Thyroid gland (tissue), 4 donors: Measurements from ENCODE around the gene SNX8. TPM values are rescaled to one million over a fixed set of nuclear protein-coding genes. Genes with fewer than 3 reads are reported as not detected.

Experiments
- DNase-seq, 2 donors: peaks; one replicate each; pipeline ENCODE4 v3.0.0-alpha.2; 2019
- H3K27ac ChIP-seq, 3 donors: fragments of 200-600 bp; sonication (generic); 1 replicate in 2 of 3; 2 replicates in 1 of 3; pipeline ENCODE4 v1.5.1; 2016 to 2019; ENCODE audit warnings: mild to moderate bottlenecking in 1 of 3, moderate library complexity in 1 of 3
- H3K27me3 ChIP-seq: fragments of 200-600 bp; sonication (generic); one replicate; pipeline ENCODE4 v1.5.1; 2019
- H3K36me3 ChIP-seq, 2 donors: fragments of 200-600 bp; sonication (generic); one replicate each; pipeline ENCODE4 v1.5.1; 2016 to 2019
- H3K4me1 ChIP-seq, 2 donors: fragments of 200-600 bp; sonication (generic); one replicate each; pipeline ENCODE4 v1.5.1; 2017 to 2019
- H3K4me3 ChIP-seq, 3 donors: fragments of 200-600 bp; sonication (generic); replicated peaks in 1 of 3; 1 replicate in 2 of 3; 2 replicates in 1 of 3; pipeline ENCODE4 v1.5.1; 2016; ENCODE audit warnings: mild to moderate bottlenecking in 1 of 3
- H3K9me3 ChIP-seq: fragments of 200-600 bp; sonication (generic); one replicate; pipeline ENCODE4 v1.5.1; 2017
- POLR2A ChIP-seq, 2 donors: fragments of 450-650 bp; IDR thresholded peaks; one replicate each; pipeline ENCODE4 v1.6.1; 2017; ENCODE audit warnings: antibody characterized with exemption in 2 of 2, mild to moderate bottlenecking in 2 of 2, moderate library complexity in 1 of 2
- WGBS, 2 donors: methylation state at CpG; one replicate each; pipeline ENCODE4 v1.1.5; 2017; 5-methylcytosine and 5-hydroxymethylcytosine counted together
- intact Hi-C: fragments of 100-400 bp; cut with DNase I; formaldehyde crosslinking; loops from one replicate; pipeline ENCODE4 v1.15.1; 2023
- total RNA-seq, 4 donors: library from RNA; depleted of rRNA; stranded (reverse); fragments of >200 nt; gene quantifications; one replicate each; pipeline ENCODE4 v1.2.3, GENCODE V29; 2016
- TF ChIP-seq, protein P1 (sequence below), 6 experiments: fragments of 200-600 bp in 3 of 6; fragments of 450-650 bp in 3 of 6; sonication (generic) in 3 of 6; IDR thresholded peaks; one replicate each; pipeline ENCODE4 v1.5.1; 2016 to 2019; ENCODE audit warnings: antibody characterized with exemption in 6 of 6, mild to moderate bottlenecking in 2 of 6, inconsistent platforms in 1 of 6, moderate library complexity in 1 of 6

SNX8 gene
- total RNA-seq, 4 donors from 2014 or later = 12.0 to 40.5 (median 23.4) TPM

DNA sequence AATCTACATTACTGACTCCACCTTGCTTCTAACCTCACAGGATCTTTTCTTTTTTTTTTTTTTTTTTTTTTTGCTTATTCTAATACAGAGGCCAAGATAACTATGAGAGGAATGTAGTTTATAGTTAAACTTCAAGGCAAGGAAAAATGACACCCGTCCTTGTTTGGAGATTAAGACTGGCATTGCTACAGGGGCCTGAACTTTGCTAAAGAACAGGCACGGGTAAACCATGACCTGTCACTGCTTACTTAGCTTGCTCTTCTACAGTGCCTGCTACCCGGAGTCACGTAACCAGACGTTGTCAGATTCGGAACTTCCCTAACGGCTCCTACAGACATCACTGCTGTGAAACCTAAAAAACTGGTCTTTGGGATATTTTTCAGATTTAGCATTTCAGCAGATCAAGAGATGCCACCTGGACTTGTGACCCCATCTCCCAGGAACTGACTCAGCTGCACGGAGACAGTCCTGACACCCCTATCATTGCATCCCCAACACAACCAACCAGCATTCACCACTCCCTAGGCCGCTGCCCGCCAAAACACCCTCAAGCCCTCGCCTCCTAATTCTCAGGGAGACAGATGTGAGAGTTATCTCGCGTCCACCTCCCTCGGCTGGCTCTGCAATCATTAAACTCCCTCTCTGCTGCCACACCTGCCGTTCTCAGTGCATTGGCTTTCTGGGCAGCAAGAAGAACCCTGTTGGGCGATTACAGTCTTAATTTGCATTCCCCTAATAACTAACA lies 109.0 kb downstream of the SNX8 start:
- no peaks in the 10 kb centered on the region for H3K9me3 ChIP-seq
- intact Hi-C loops = no loop called here
- TF ChIP-seq, protein P1, sequence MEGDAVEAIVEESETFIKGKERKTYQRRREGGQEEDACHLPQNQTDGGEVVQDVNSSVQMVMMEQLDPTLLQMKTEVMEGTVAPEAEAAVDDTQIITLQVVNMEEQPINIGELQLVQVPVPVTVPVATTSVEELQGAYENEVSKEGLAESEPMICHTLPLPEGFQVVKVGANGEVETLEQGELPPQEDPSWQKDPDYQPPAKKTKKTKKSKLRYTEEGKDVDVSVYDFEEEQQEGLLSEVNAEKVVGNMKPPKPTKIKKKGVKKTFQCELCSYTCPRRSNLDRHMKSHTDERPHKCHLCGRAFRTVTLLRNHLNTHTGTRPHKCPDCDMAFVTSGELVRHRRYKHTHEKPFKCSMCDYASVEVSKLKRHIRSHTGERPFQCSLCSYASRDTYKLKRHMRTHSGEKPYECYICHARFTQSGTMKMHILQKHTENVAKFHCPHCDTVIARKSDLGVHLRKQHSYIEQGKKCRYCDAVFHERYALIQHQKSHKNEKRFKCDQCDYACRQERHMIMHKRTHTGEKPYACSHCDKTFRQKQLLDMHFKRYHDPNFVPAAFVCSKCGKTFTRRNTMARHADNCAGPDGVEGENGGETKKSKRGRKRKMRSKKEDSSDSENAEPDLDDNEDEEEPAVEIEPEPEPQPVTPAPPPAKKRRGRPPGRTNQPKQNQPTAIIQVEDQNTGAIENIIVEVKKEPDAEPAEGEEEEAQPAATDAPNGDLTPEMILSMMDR (IDR thresholded peaks at IDR 0.05) = no peak
- no peak for TF ChIP-seq POLR2A (IDR thresholded peaks at IDR 0.05)
- H3K27me3 ChIP-seq = no peaks in the 10 kb centered on the region
- 91 to 96% methylated on average over 16 of the region's 16 CpGs for WGBS, 2 donors
- no peaks in the 10 kb centered on the region for H3K4me1 ChIP-seq
- no peak overlapping the region for H3K27ac ChIP-seq
- peaks cover 0 to 2% of the 10 kb centered on the region in 2 donors for H3K36me3 ChIP-seq
- no peak overlapping the region for H3K4me3 ChIP-seq
- DNase-seq = no peak

- DNase-seq = no peak
- Histone ChIP-seq H3K27me3 (no peaks in the 10 kb centered on the region), H3K4me1 (no peaks in the 10 kb centered on the region), H3K4me3 (no peak overlapping the region), H3K9me3 (no peaks in the 10 kb centered on the region), H3K36me3 (peaks cover 0 to 2% of the 10 kb centered on the region in 2 donors), H3K27ac (no peak overlapping the region)
- intact Hi-C loops = no loop called here
- WGBS, 2 donors = 94 to 97% methylated on average over 11 of the region's 11 CpGs
- TF ChIP-seq POLR2A (IDR thresholded peaks at IDR 0.05) = no peak
- TF ChIP-seq, protein P1 (IDR thresholded peaks at IDR 0.05) = no peak
Observed at GRCh38 chr7:2204446-2204845, 109.8 kb downstream of the SNX8 start.

GRCh38 chr7:2203766-2204300 lies 110.4 kb downstream of the SNX8 start:
- no peak overlapping the region for H3K27ac ChIP-seq
- H3K4me1 ChIP-seq = no peaks in the 10 kb centered on the region
- intact Hi-C loops = no loop called here
- no peaks in the 10 kb centered on the region for H3K27me3 ChIP-seq
- no peak overlapping the region for H3K4me3 ChIP-seq
- WGBS, 2 donors = 81% methylated on average over 13 of the region's 13 CpGs
- no peak for DNase-seq
- TF ChIP-seq, protein P1 (IDR thresholded peaks at IDR 0.05) = no peak
- no peak for TF ChIP-seq POLR2A (IDR thresholded peaks at IDR 0.05)
- H3K9me3 ChIP-seq = no peaks in the 10 kb centered on the region
- peaks cover 0 to 2% of the 10 kb centered on the region in 2 donors for H3K36me3 ChIP-seq

- TF ChIP-seq POLR2A (IDR thresholded peaks at IDR 0.05) = no peak
- TF ChIP-seq, protein P1 (IDR thresholded peaks at IDR 0.05) = no peak
- Histone ChIP-seq H3K9me3 (no peaks in the 10 kb centered on the region), H3K27me3 (no peaks in the 10 kb centered on the region), H3K27ac (no peak overlapping the region), H3K4me3 (no peak overlapping the region), H3K4me1 (peaks cover 0 to 4% of the 10 kb centered on the region in 2 donors), H3K36me3 (peaks cover 0 to 2% of the 10 kb centered on the region in 2 donors)
- DNase-seq = no peak
- intact Hi-C loops = no loop called here
- 66 to 92% methylated on average over 9 to 13 of the region's 20 CpGs for WGBS, 2 donors
Observed at GRCh38 chr7:2202901-2203765, 111.1 kb downstream of the SNX8 start.
